Subcutaneous adipose tissue (tissue), 4 donors: Measurements from ENCODE around the gene ZBTB45. TPM values are rescaled to one million over a fixed set of nuclear protein-coding genes. Genes with fewer than 3 reads are reported as not detected.

Experiments
- CTCF ChIP-seq: fragments of 450-650 bp; IDR thresholded peaks from one replicate; pipeline ENCODE4 v1.5.1; 2016; ENCODE audit warnings: low read depth, mild to moderate bottlenecking, control low read depth, antibody characterized with exemption, moderate library complexity
- total RNA-seq, 4 donors: library from RNA; depleted of rRNA; stranded (reverse); fragments of >200 nt; gene quantifications; one replicate each; pipeline ENCODE4 v1.1.0, GENCODE V29; 2016

Gene ZBTB45
- 10 to 100 TPM in 1 of 4 donors, 1 to 10 TPM in 3; 5.5 to 10.2 (median 6.2) TPM for total RNA-seq

GRCh38 chr19:58519355-58520256 lies at the start of gene ZBTB45:
TSS of gene ZBTB45 (minus strand) at chr19:58519810. CDS start at chr19:58517673, 2,137 bp downstream.
- TF ChIP-seq CTCF = no peak

GRCh38 chr19:58568453-58569130 lies 49.0 kb upstream of the ZBTB45 start:
- no peak for TF ChIP-seq CTCF

- TF ChIP-seq CTCF = no peak
These were observed 47.4 kb upstream of the ZBTB45 start for GRCh38 chr19:58566989-58567388.

- TF ChIP-seq CTCF = no peak
These were observed 44.2 kb upstream of the ZBTB45 start for GRCh38 chr19:58563823-58564222.

- TF ChIP-seq CTCF = no peak
These were observed 43.5 kb upstream of the ZBTB45 start for GRCh38 chr19:58563034-58563573.

- TF ChIP-seq CTCF = no peak
These were observed 42.8 kb upstream of the ZBTB45 start for GRCh38 chr19:58562122-58563033.
